CD4-positive, alpha-beta T cell treated with Interleukin-6 for 4 hours (primary cell): ENCODE data around the gene TMTC2.

Experiments used
- DNase-seq: peaks from one replicate; pipeline ENCODE4 v3.0.0-alpha.2; 2020; ENCODE audit warnings: mixed read lengths

TMTC2 gene

DNA sequence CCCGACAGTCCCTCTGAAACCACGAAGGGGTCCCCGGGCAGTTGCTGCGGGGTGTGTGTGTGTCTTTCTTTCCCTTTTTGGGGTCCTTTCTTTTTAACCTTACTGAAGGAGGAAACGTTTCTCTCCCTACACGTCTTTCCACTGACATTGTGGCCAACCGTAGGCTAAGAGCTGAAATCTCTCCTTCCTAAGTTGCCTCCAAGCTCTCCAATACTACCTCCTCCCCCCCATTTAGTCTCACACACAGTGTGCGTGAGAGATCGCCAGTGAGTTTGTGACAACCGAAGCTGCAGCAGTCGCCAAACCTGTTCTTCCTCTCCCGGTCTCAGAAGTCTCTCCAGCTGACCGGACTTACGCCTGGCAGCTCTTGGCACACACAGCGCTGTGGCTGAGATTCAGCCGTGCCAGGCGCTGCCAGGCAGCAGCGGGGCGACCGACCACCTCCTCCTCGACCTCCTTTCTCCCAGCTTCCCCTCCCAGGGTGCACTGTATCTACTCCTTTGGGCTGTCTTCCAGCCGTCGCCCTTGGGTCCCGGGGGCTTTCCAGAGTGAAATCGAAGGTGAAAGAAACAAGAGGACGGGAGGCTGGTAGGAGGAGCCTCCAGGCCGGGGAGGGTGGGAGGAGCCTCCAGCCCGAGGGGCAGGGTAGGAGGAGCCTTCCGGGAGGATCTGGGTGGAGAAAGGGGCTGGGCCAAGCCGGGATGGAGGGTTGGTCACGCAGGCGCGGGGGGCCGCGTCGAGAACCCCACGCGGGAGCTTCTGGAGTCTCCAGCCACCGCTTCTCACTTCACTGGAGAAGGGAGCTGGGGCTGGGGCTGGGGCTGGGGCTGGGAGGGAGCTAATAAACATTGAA lies at the start of gene TMTC2:
TSS of gene TMTC2 (plus strand) at position 739 of the 853 bp plus-strand sequence.
- peak; percentile 92 for DNase-seq

- DNase-seq, result no peak
Observed at GRCh38 chr12:82638324-82638723, 48.4 kb upstream of the TMTC2 start.

DNA sequence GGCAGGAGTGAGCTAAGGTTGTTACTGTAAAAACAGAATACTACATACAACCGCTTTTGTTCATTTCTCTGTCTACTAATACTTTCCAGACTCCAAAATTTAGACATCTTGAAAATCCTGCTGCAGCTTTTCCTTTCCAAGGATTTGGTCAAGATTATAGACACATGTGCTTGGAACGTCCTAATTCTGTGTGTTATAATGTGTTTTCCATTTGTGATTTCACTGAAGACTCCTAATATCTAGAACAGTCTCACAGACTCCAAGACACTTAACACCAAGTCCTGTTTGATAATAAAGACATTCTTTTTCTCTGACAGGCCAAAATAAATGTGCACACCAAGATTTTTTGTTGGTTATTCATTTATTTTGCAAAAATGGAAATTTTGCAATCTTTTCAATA lies 41.8 kb upstream of the TMTC2 start:
- no peak for DNase-seq

DNA sequence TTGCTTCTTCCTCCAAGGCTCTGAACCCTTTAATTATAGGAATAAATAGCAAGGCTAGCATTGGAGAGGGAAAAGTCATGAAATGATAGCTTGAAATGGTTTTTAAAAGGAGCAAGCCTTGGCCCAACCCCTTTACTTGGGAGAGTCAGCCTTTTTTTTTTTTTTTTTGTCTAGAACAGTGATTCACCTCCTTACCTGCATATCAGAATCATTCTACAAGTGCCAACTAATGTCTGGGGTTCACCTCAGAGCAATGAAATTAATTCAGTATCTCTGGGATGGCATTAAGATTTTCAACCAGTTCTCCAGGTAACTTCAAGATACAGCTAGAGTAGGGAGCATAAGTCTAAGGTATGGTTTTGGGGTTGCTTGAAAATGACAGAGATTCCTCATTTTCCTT lies 41.3 kb upstream of the TMTC2 start:
- DNase-seq, result no peak

DNA sequence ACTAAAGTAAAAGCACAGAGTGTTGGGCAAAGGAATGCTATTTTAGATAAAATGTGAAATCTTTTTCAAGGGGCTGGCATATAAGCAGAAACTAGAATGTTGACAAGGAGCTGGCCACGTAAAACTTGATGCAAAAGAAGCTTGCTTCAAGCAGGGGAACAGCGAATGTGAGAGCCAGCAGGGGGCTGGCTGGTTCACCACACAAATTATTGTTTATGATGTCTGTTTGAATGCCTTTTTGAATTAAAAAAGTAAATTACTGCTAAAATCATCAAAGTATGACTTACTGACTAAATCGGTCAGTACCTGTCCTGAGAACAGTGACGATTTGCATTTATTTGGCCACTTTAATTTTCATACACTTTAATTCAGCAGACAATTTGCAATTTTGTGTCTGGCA lies 38.9 kb upstream of the TMTC2 start:
- DNase-seq, result no peak

GRCh38 chr12:82648259-82648909 lies 38.3 kb upstream of the TMTC2 start:
- DNase-seq, result no peak

DNA sequence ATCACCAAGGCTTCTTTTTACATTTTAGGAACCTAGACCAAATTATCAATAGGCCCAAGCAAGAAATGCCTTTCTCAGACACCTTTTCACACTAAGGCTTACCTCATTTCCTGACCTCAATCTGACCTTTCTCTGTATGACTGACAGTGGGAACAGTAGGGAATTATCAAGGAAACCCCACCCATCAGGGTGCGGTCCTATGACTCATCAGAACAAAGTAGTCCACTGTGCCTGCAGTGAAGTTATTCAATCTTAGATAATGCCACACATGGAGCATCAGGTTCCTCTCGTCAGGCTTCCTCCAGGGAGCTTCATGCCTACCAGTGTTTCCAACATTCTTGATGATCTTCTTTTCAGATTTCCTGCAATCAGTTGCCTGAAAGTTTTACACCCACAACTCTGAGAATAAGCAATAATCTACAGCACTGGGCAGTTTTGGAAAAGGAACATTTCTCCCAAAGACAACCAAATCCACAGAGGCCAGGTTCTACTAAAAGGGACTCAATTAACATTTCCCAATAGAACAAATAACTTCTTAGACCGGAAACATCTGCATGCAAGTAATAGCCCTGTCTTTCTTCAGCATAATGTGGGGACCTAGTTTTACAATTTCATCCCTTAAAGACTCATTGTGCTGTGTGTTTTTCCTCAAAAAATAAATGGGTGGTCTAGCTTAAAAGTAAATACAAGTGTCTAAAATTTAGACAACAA lies 35.9 kb upstream of the TMTC2 start:
- DNase-seq, result no peak

DNA sequence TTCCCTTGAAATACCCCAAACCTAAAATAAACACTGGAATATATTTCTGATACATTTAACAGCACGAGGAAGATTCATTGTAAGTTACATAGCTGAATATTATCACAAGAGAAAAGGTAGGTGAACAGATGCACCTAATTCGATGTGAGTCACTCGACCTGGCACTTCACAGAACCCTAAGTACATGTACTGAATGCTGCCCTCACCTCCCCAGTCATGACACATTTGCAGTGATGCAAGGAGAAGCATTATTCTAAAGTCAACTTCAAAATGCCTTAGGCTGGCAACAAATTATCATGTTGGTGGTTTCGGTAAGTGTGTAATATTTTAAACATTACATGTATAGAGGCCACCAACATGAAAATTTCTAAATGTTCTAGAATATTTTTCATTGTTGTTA lies 35.2 kb upstream of the TMTC2 start:
- no peak for DNase-seq

DNA sequence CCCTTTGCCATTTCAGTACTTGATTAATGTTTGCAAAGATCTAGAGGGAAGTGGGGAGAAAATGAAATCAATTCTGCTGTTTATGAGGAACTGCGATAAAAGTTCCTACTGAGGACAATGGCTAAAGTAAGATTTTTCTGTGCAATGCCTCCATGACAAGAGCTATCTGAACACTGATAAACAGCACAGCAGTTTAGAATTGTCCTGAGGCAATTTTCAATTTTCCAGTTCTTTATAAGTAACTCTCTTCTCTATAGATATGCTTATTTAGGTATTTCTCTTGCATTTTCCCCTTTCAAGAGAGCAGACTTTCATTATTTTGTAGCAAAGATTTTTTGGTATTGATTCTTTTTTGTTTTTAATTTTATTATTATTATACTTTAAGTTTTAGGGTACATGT lies 34.6 kb upstream of the TMTC2 start:
- DNase-seq, result no peak

GRCh38 chr12:82655751-82656150 lies 31.0 kb upstream of the TMTC2 start:
- DNase-seq, result no peak

GRCh38 chr12:82659343-82660207 lies 27.1 kb upstream of the TMTC2 start:
- no peak for DNase-seq

DNA sequence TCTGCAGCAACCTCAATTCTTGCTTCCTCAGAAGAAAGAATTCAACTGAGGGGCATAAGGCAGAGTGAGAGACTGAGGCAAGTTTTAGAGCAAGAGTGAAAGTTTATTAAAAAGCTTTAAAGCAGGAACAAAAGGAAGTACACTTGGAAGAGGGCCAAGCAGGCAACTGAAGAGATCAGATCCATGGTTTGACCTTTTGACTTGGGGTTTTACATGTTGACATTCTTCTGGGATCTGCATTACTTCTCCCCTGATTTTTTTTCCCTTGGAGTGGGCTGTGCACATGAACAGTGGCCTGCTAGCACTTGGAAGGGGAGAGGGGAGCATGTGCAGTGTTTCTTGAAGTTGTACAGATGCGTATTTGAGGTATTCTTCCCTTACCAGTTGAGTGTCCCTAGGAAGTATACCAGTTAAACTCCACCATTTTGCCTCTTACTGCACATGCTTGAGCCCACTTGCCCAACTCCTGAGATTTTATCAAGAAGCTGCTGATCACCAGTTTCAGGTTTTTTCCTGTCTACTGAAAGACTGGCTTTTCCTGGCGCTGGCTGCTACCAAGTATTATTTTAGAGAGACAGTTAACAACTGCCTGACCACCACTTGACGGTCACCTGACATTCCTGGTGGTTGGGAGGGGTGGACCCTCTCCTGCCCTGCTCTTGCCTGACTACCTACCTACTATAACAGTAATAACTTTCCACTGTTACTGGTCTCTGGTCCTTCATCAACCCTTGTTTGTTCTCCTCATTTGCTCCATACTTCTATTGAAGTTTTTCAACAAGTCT lies 26.0 kb upstream of the TMTC2 start:
- no peak for DNase-seq

DNA sequence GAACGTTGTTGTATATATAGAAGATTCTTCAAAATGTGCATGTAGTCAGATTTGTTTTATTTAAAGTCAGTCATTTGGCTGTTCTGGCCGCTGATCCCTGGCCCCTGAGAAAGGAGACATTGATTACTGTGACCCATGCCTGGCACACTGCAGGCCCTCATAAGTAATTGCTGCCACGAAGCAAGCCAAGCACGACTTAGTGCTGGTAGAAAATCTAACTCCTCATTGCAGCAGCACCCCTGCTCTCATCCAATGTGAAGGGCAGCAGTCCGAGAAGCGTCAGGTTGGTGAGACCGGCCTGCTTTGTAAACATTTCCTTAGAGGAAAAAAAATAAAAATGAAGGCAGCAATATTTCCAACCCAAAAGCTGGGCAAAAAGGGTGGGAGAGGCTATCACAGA lies 22.8 kb upstream of the TMTC2 start:
- DNase-seq, result no peak

GRCh38 chr12:82665142-82665923 lies 21.4 kb upstream of the TMTC2 start:
- DNase-seq, result no peak

DNA sequence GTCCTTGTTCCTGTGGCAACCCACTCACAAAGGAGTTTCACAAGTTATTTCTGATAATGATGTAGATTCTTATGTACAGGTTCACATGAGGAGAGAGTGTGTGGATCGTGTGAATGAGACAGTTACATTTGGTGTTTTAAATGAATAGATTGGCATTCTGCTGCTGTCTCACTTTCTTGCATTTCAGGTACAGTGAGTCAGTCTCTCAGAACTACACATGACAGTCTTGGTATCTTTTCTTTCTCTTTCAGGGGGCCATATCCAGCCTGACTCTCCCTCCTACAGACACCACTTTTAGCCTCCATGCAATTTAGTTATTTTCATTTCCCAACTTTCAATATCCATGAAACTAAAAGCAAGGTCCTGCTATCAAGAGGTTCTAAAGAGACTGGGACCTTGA lies 19.9 kb upstream of the TMTC2 start:
- DNase-seq, result no peak

DNA sequence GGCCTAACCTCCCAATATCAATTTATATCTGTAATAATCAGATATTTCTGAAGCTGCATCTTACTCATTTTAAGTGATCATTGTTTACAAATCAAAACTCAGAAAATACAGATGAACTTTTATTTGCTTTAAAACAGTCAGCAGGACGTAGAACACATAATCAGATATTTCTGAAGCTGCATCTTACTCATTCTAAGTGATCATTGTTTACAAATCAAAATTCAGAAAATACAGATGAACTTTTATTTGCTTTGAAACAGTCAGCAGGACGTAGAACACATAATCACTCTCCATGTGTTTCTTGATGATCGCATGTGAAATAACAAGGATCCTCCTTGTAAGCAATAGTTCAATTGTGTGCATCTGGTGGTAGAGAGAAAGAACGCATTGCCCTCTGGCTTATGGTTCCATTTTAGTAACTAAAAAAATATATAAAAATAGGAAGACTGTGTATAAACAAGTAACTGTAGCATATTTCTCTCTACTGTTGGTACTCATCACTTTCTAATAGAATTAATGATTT lies 15.0 kb upstream of the TMTC2 start:
- no peak for DNase-seq

GRCh38 chr12:82672811-82673495 lies 13.8 kb upstream of the TMTC2 start:
- DNase-seq, result no peak

- DNase-seq, result no peak
Observed at GRCh38 chr12:82673698-82674097, 13.0 kb upstream of the TMTC2 start.

GRCh38 chr12:82675246-82675645 lies 11.5 kb upstream of the TMTC2 start:
- no peak for DNase-seq

DNA sequence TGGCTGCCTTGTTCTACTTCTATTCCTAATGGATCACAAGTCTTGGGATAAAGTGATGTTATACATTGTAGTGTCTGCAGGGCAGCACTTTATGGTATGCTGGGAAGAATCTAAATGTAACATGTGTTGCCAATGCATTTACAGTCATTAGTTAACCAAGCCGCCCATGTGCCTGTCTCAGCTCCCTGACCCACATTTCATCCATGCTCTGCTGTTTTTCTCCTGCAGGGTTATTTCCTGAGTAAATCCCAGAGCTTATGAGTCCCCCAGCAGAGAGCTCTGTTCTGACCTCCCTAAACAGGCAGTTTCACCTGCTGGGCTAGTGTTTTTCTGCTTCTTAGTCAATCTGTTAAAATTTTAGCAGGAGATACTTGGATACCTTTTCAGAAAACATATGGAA lies 4.4 kb upstream of the TMTC2 start:
- no peak for DNase-seq
